ENCODE results near the gene GAK. TPM values are rescaled to one million over a fixed set of nuclear protein-coding genes. Genes with fewer than 3 reads are reported as not detected.

GAK gene
- total and polyA plus RNA-seq, 2 of the 4 experiments (the other 2 are of a cell fraction) = 45.1 to 133 TPM

DNA sequence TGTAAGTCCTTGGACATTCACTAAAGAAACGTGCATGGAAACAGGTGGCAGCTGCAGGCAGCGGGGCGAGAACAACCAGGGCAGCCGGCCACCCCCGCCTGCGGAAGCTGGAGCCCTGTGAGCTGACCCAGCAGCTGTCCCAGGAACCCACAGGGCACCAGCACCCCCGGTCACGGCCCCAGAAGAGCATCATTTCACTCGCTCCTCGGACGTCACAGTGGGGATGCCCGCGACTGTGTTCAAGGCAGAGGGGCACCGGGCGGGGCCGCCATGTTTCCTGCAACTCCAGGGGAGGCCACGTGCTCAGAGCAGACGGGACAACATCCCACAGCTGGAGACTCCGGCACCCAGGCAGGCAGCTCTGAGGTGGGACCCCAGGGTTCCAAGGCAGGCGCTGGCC is 61.2 kb downstream of the GAK start:
- H4K91ac ChIP-seq (ENCODE audit: insufficient read depth, low read depth, low read length) = no peak overlapping the region
- H2AFZ ChIP-seq (replicated peaks; ENCODE audit: low read length, poor library complexity) = no peak overlapping the region
- TF ChIP-seq ELK1 (IDR thresholded peaks at IDR 0.05; ENCODE audit: borderline replicate concordance, low read depth, low read length) = no peak
- TF ChIP-seq CHD1 (IDR thresholded peaks at IDR 0.05; ENCODE audit: low read depth, low read length) = no peak
- no peak for TF ChIP-seq RFX5 (IDR thresholded peaks at IDR 0.05; ENCODE audit: low read depth, low read length)
- TF ChIP-seq, protein P1, sequence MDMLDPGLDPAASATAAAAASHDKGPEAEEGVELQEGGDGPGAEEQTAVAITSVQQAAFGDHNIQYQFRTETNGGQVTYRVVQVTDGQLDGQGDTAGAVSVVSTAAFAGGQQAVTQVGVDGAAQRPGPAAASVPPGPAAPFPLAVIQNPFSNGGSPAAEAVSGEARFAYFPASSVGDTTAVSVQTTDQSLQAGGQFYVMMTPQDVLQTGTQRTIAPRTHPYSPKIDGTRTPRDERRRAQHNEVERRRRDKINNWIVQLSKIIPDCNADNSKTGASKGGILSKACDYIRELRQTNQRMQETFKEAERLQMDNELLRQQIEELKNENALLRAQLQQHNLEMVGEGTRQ (IDR thresholded peaks at IDR 0.05; ENCODE audit: low read depth, low read length) = no peak
- no peak for TF ChIP-seq RAD21 (IDR thresholded peaks at IDR 0.05; ENCODE audit: low read length)
- no peak for TF ChIP-seq POLR2A (IDR thresholded peaks at IDR 0.05; ENCODE audit: low read depth, low read length)
- no peak for TF ChIP-seq RCOR1 (IDR thresholded peaks at IDR 0.05; ENCODE audit: insufficient replicate concordance, low read length)
- TF ChIP-seq CTCF (conservative IDR thresholded peaks at IDR 0.05; ENCODE audit: low read depth, low read length) = no peak
- no peak for TF ChIP-seq NFE2L2 (IDR thresholded peaks at IDR 0.05; ENCODE audit: low read depth, low read length)
- TF ChIP-seq CEBPB (IDR thresholded peaks at IDR 0.05; ENCODE audit: low read depth, low read length) = no peak
- TF ChIP-seq BHLHE40 (IDR thresholded peaks at IDR 0.05; ENCODE audit: low read depth, low read length) = no peak
- TF ChIP-seq MXI1 (IDR thresholded peaks at IDR 0.05; ENCODE audit: borderline replicate concordance, low read depth, low read length) = no peak
- TF ChIP-seq SMC3 (IDR thresholded peaks at IDR 0.05; ENCODE audit: low read depth, low read length) = no peak
- no peak for TF ChIP-seq MAFK (IDR thresholded peaks at IDR 0.05; ENCODE audit: low read depth, low read length)
- TF ChIP-seq FOS (IDR thresholded peaks at IDR 0.05; ENCODE audit: low read depth, low read length) = no peak
- TF ChIP-seq MAZ (IDR thresholded peaks at IDR 0.05; ENCODE audit: borderline replicate concordance, low read depth, low read length) = no peak
- H3K56ac ChIP-seq (ENCODE audit: extremely low read depth, insufficient read depth, low read length) = no peak overlapping the region
- no peak overlapping the region for H3K9ac ChIP-seq (ENCODE audit: low read depth, low read length)
- H3K14ac ChIP-seq (replicated peaks; ENCODE audit: low read depth, low read length) = no peak overlapping the region
- H2BK20ac ChIP-seq (ENCODE audit: low read depth, low read length) = no peak overlapping the region
- no peak overlapping the region for H2AK9ac ChIP-seq (replicated peaks; ENCODE audit: low read depth, low read length, poor library complexity)
- in situ Hi-C loops (cut with MboI; ENCODE audit: low sequenced_read_pairs) = no loop called here
- H3K27me3 ChIP-seq (ENCODE audit: control insufficient read depth, insufficient read depth, low read length) = no peaks in the 10 kb centered on the region
- H3K27ac ChIP-seq (ENCODE audit: insufficient read depth, low read length) = no peak overlapping the region
- intact Hi-C loops (cut with micrococcal nuclease) = no loop called here
- H3K79me1 ChIP-seq (ENCODE audit: low read depth in 1 of 2, low read length in 2 of 2) = peaks cover 0 to 13% of the 10 kb centered on the region in 2 experiments; a peak in 2 of 4 replicates
- 94% methylated on average over 7 of the region's 20 CpGs; no CpG with 5 or more reads in 1 of the 2 experiments for WGBS, 2 experiments (ENCODE audit: extremely low coverage in 2 of 2, insufficient read length in 1 of 2)
- no peaks in the 10 kb centered on the region for H3K9me3 ChIP-seq (ENCODE audit: control insufficient read depth, insufficient read depth, low read length)
- peaks cover 15% of the 10 kb centered on the region for H4K20me1 ChIP-seq (ENCODE audit: insufficient read depth, low read length)
- H3K4ac ChIP-seq (ENCODE audit: low read depth, low read length) = no peak overlapping the region
- CTCF ChIA-PET = no interaction called here
- DNase-seq (no peak), ATAC-seq (ENCODE audit: low read depth) (no peak)
- dilution Hi-C loops (cut with HindIII; ENCODE audit: low sequenced_read_pairs, unreplicated experiment) = no loop called here
- peaks cover 66% of the 10 kb centered on the region for H3K36me3 ChIP-seq (ENCODE audit: control insufficient read depth, insufficient read depth, low read length)
- no peak overlapping the region for H3K4me3 ChIP-seq (ENCODE audit: insufficient read depth, low read depth, low read length)
- no peak overlapping the region for H4K5ac ChIP-seq (ENCODE audit: low read depth, low read length)
- H3K4me1 ChIP-seq (ENCODE audit: control insufficient read depth, insufficient read depth, low read length) = no peaks in the 10 kb centered on the region
- no peak overlapping the region for H3K23ac ChIP-seq (ENCODE audit: low read depth, low read length)
- H2AK5ac ChIP-seq (ENCODE audit: low read depth, low read length) = no peak overlapping the region
- no peak overlapping the region for H2BK5ac ChIP-seq (ENCODE audit: low read depth, low read length, poor library complexity, severe bottlenecking)
- POLR2A ChIA-PET (ENCODE audit: unreplicated experiment) = no interaction called here
- no peak overlapping the region for H3K18ac ChIP-seq (ENCODE audit: low read depth, low read length)
- no TSS peak for BruUV-seq (replicated peaks)
- H3K9me1 ChIP-seq (ENCODE audit: insufficient read depth, low read length) = peaks cover 14% of the 10 kb centered on the region
- no peak overlapping the region for H2BK15ac ChIP-seq (ENCODE audit: low read depth, low read length)
- H3K4me2 ChIP-seq (ENCODE audit: low read depth, low read length) = no peak overlapping the region
- no peak overlapping the region for H4K8ac ChIP-seq (ENCODE audit: low read depth in 2 of 2, low read length in 2 of 2)
- H2BK120ac ChIP-seq (ENCODE audit: low read depth, low read length) = no peak overlapping the region

Data from IMR-90 (cell line).